GM12892 (cell line): ENCODE results near the gene ADGRD1.
"Not testable (repeated sequence)": the region's sequence is repeated elsewhere in the genome, so short reads cannot be mapped to it uniquely, and the experiment has no call there.

Source experiments
- POLR2A ChIP-seq: IDR thresholded peaks from 2 replicates; pipeline ENCODE4 v1.6.1; 2011; ENCODE audit warnings: low read depth, low read length, control low read depth
- POLR2AphosphoS5 ChIP-seq: IDR thresholded peaks from 2 replicates; pipeline ENCODE4 v1.6.1; 2011; ENCODE audit warnings: low read depth, low read length, control low read depth

DNA sequence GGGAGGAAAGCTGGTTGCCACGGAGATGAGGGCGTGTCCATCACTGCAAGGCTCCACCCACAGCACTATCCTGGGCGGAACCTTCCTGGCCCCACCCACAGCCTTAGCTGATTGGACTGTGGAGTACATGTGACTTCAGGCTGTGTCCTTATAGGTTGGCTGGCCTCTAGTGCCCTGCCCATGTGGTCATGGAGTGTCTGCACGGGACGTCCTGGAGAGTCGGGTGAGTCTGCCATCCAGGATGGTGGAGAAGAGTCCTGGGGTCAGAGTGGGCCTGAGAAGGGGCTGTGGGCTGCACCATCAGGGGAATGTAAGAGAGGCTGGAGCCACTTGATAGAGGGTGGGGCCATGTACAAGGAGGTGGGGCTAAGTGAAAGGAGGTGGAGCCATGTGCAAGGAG is 117.0 kb downstream of the ADGRD1 start:
- not testable (repeated sequence) for TF ChIP-seq POLR2AphosphoS5, POLR2A
